HepG2 (cell line): ENCODE results near the gene UPK1B. TPM values are rescaled to one million over a fixed set of nuclear protein-coding genes. Genes with fewer than 3 reads are reported as not detected.
A peak's percentile ranks its signal among the peaks of the same experiment; 100 is the strongest.

Source experiments
- AKNA ChIP-seq: sonication (generic); formaldehyde crosslinking; IDR thresholded peaks from 2 replicates; pipeline ENCODE4 v1.4.0; 2020; ENCODE audit warnings: missing genetic modification reagents, borderline replicate concordance
- ATF7 ChIP-seq, 2 experiments: fragments of 450-650 bp in 1 of 2; sonication (generic) in 1 of 2; formaldehyde crosslinking in 1 of 2; IDR thresholded peaks; 2 replicates each; pipeline versions ENCODE4 v1.4.0 to v1.6.1; 2016 to 2020; ENCODE audit warnings: antibody characterized with exemption in 1 of 2, mild to moderate bottlenecking in 1 of 2, missing genetic modification reagents in 1 of 2
- MEIS1 ChIP-seq: sonication (generic); formaldehyde crosslinking; IDR thresholded peaks from 2 replicates; pipeline ENCODE4 v1.9.0; 2021; ENCODE audit warnings: mild to moderate bottlenecking, missing genetic modification reagents, moderate library complexity, borderline replicate concordance
- ZNF318 ChIP-seq: sonication (generic); formaldehyde crosslinking; IDR thresholded peaks from 2 replicates; pipeline ENCODE4 v1.4.0; 2020; ENCODE audit warnings: mild to moderate bottlenecking, missing genetic modification reagents
- ZNF556 ChIP-seq: sonication (generic); formaldehyde crosslinking; IDR thresholded peaks from 2 replicates; pipeline ENCODE4 v1.4.0; 2020; ENCODE audit warnings: mild to moderate bottlenecking, missing genetic modification reagents, borderline replicate concordance
- ZNF652 ChIP-seq: IDR thresholded peaks from 2 replicates; pipeline ENCODE4 v1.6.1; 2016; ENCODE audit warnings: low read depth, borderline replicate concordance
- polyA plus RNA-seq, 8 experiments: library from polyadenylated mRNA; depleted of rRNA in 3 of 8; stranded (reverse) in 7 of 8; unstranded in 1 of 8; fragments of >200 nt; fragmentation: Illumina TruSeq in 4 of 8; extraction: Trizol in 4 of 8; gene quantifications; 2 replicates each; pipeline versions ENCODE4 v1.2.1 to v1.2.3, GENCODE V29; 2011 to 2016; ENCODE audit warnings: low read depth in 4 of 8, missing spikeins in 1 of 8, mixed read lengths in 1 of 8; ENCODE audit not compliant: insufficient read depth in 1 of 8
- total RNA-seq, 5 experiments: library from RNA; depleted of rRNA; stranded (reverse); fragments of >200 nt; fragmentation: Illumina TruSeq; extraction: Trizol; gene quantifications; 2 replicates each; pipeline ENCODE4 v1.2.3, GENCODE V29; 2016; ENCODE audit warnings: low read depth in 1 of 5
- TF ChIP-seq, protein P1 (sequence below): IDR thresholded peaks from 2 replicates; pipeline ENCODE4 v1.6.1; 2016; ENCODE audit warnings: low read depth, missing genetic modification reagents, missing compliant biosample characterization

Gene UPK1B
- total and polyA plus RNA-seq, 2 of the 13 experiments (the other 11 are each of a cell fraction or from before 2014, with no cell fraction given): not detected

GRCh38 chr3:119240591-119241434, 67.4 kb downstream of the UPK1B start, which contains the start of gene B4GALT4 (continued):
- TF ChIP-seq ZNF318 (CRISPR knock-in tag) (no peak), AKNA (CRISPR knock-in tag) (no peak), ZNF652 (CRISPR knock-in tag) (no peak), ZNF556 (peak; percentile 60), MEIS1 (0 out of 2 replicates have a peak, but pooled peaks have one; percentile 11), ATF7 (IDR thresholded peaks at IDR 0.05) (no peak), ATF7 (CRISPR knock-in tag; IDR thresholded peaks at IDR 0.05) (peak; percentile 49; the same call in 1 of the 2 replicates)
- TF ChIP-seq, protein P1, sequence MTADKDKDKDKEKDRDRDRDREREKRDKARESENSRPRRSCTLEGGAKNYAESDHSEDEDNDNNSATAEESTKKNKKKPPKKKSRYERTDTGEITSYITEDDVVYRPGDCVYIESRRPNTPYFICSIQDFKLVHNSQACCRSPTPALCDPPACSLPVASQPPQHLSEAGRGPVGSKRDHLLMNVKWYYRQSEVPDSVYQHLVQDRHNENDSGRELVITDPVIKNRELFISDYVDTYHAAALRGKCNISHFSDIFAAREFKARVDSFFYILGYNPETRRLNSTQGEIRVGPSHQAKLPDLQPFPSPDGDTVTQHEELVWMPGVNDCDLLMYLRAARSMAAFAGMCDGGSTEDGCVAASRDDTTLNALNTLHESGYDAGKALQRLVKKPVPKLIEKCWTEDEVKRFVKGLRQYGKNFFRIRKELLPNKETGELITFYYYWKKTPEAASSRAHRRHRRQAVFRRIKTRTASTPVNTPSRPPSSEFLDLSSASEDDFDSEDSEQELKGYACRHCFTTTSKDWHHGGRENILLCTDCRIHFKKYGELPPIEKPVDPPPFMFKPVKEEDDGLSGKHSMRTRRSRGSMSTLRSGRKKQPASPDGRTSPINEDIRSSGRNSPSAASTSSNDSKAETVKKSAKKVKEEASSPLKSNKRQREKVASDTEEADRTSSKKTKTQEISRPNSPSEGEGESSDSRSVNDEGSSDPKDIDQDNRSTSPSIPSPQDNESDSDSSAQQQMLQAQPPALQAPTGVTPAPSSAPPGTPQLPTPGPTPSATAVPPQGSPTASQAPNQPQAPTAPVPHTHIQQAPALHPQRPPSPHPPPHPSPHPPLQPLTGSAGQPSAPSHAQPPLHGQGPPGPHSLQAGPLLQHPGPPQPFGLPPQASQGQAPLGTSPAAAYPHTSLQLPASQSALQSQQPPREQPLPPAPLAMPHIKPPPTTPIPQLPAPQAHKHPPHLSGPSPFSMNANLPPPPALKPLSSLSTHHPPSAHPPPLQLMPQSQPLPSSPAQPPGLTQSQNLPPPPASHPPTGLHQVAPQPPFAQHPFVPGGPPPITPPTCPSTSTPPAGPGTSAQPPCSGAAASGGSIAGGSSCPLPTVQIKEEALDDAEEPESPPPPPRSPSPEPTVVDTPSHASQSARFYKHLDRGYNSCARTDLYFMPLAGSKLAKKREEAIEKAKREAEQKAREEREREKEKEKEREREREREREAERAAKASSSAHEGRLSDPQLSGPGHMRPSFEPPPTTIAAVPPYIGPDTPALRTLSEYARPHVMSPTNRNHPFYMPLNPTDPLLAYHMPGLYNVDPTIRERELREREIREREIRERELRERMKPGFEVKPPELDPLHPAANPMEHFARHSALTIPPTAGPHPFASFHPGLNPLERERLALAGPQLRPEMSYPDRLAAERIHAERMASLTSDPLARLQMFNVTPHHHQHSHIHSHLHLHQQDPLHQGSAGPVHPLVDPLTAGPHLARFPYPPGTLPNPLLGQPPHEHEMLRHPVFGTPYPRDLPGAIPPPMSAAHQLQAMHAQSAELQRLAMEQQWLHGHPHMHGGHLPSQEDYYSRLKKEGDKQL (CRISPR knock-in tag): no peak
